ENCODE data around the gene C1QBP. TPM values are rescaled to one million over a fixed set of nuclear protein-coding genes. Genes with fewer than 3 reads are reported as not detected.

Gene C1QBP
- total and polyA plus RNA-seq, 4 donors = 94.9 to 123 (median 112) TPM

GRCh38 chr17:5468075-5468473 is 29.1 kb upstream of the C1QBP start:
- under 1% methylated on average over 17 of the region's 17 CpGs for WGBS
- Histone ChIP-seq H3K27ac (ENCODE audit: low read depth in 1 of 2, low read length in 2 of 2) (peak overlapping the region; percentile 72 to 77), H3K4me1 (ENCODE audit: control insufficient read depth in 4 of 4, insufficient read depth in 4 of 4, low read length in 3 of 4) (peaks cover 7 to 45% (median 41%) of the 10 kb centered on the region in 4 donors), H3K4me3 (ENCODE audit: low read depth in 1 of 3, low read length in 3 of 3) (peak overlapping the region; percentile 89 to 98 (median 93)), H3K27me3 (ENCODE audit: control insufficient read depth in 4 of 4, insufficient read depth in 4 of 4, low read length in 3 of 4) (no peaks in the 10 kb centered on the region), H3K36me3 (ENCODE audit: control insufficient read depth in 4 of 4, insufficient read depth in 3 of 4, low read depth in 1 of 4, low read length in 3 of 4) (peaks cover 0 to 8% (median 3%) of the 10 kb centered on the region in 4 donors), H3K9me3 (ENCODE audit: control insufficient read depth in 4 of 4, low read length in 3 of 4) (no peaks in the 10 kb centered on the region), H3K9ac (ENCODE audit: low read depth in 1 of 2, low read length in 2 of 2) (peak overlapping the region; percentile 8 to 49)
- TF ChIP-seq MAX (IDR thresholded peaks at IDR 0.05) (no peak), RAD21 (IDR thresholded peaks at IDR 0.05) (no peak), HNF4G (IDR thresholded peaks at IDR 0.05) (no peak), ZBTB33 (IDR thresholded peaks at IDR 0.05) (no peak), SP1 (IDR thresholded peaks at IDR 0.05) (no peak), REST (IDR thresholded peaks at IDR 0.05) (no peak), CTCF (IDR thresholded peaks at IDR 0.05; ENCODE audit: low read depth, low read length, missing input control) (no peak), FOXA2 (IDR thresholded peaks at IDR 0.05) (no peak), EGR1 (IDR thresholded peaks at IDR 0.05; ENCODE audit: low read depth in 2 of 2) (no peak), ATF3 (IDR thresholded peaks at IDR 0.05) (no peak), RXRA (IDR thresholded peaks at IDR 0.05) (no peak), HNF4A (conservative IDR thresholded peaks at IDR 0.05) (no peak), GABPA (IDR thresholded peaks at IDR 0.05 in 1 of 2, conservative IDR thresholded peaks at IDR 0.05 in 1 of 2) (no peak), YY1 (IDR thresholded peaks at IDR 0.05) (no peak), JUND (IDR thresholded peaks at IDR 0.05) (no peak), FOXA1 (IDR thresholded peaks at IDR 0.05) (no peak)
- no peak for DNase-seq (ENCODE audit: low spot score)

GRCh38 chr17:5467416-5467815 is 28.5 kb upstream of the C1QBP start:
- H3K27ac ChIP-seq (ENCODE audit: low read depth in 1 of 2, low read length in 2 of 2) = no peak overlapping the region
- no peak for DNase-seq (ENCODE audit: low spot score)
- no peaks in the 10 kb centered on the region for H3K9me3 ChIP-seq (ENCODE audit: control insufficient read depth in 4 of 4, low read length in 3 of 4)
- peak overlapping the region in 1 of 2 donors; percentile 8 for H3K9ac ChIP-seq (ENCODE audit: low read depth in 1 of 2, low read length in 2 of 2)
- H3K4me3 ChIP-seq (ENCODE audit: low read depth in 1 of 3, low read length in 3 of 3) = peak overlapping the region; percentile 89 to 98 (median 93)
- WGBS = 5% methylated on average over 8 of the region's 8 CpGs
- H3K36me3 ChIP-seq (ENCODE audit: control insufficient read depth in 4 of 4, insufficient read depth in 3 of 4, low read depth in 1 of 4, low read length in 3 of 4) = peaks cover 0 to 6% (median 2%) of the 10 kb centered on the region in 4 donors
- peaks cover 7 to 45% (median 41%) of the 10 kb centered on the region in 4 donors for H3K4me1 ChIP-seq (ENCODE audit: control insufficient read depth in 4 of 4, insufficient read depth in 4 of 4, low read length in 3 of 4)
- no peaks in the 10 kb centered on the region for H3K27me3 ChIP-seq (ENCODE audit: control insufficient read depth in 4 of 4, insufficient read depth in 4 of 4, low read length in 3 of 4)
- TF ChIP-seq SP1 (IDR thresholded peaks at IDR 0.05) (no peak), CTCF (IDR thresholded peaks at IDR 0.05; ENCODE audit: low read depth, low read length, missing input control) (no peak), ATF3 (IDR thresholded peaks at IDR 0.05) (no peak), JUND (IDR thresholded peaks at IDR 0.05) (no peak), MAX (IDR thresholded peaks at IDR 0.05) (no peak), NR2F2 (IDR thresholded peaks at IDR 0.05) (no peak), YY1 (IDR thresholded peaks at IDR 0.05) (no peak), ZBTB33 (IDR thresholded peaks at IDR 0.05) (no peak), HNF4A (conservative IDR thresholded peaks at IDR 0.05) (no peak), HNF4G (IDR thresholded peaks at IDR 0.05) (no peak)
